Islet of Langerhans (tissue), 1 donor: ENCODE data around the gene KRTAP3-2.

ENCODE experiments used
- FAIRE-seq: peaks from one replicate; lab custom pipeline; 2011; peaks lifted over from hg19 to GRCh38; lab: Jason Lieb, UNC

The KRTAP3-2 gene

GRCh38 chr17:41009936-41010335, 10.2 kb upstream of the KRTAP3-2 start:
- FAIRE-seq: no peak

DNA sequence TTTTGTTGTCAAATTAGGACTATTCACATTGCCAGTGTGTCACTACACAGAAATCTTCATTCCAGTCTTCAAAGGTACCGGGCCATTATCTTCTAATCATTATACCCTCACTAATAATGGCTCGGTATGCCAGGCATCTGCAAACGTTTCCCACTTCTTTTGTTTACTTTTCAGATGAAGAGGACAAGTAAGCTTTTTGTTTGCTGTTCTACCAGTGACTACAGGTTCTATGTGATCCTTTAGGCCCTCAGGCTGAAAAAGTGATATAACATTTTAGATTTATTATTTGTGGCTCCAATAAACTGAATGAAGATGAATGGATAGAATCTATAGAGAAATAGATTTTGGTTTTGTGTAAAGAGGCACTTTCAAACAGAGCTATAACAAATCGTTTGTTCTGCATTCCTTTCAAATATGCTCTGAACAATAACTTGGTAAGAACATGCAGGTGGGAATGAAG, 9.6 kb upstream of the KRTAP3-2 start:
- no peak for FAIRE-seq

GRCh38 chr17:41008811-41009210, 9.1 kb upstream of the KRTAP3-2 start, which contains the start of gene KRTAP3-1:
Gene KRTAP3-1, minus strand, starts transcription at chr17:41009128. Its CDS starts 54 bp downstream, at chr17:41009074.
- no peak for FAIRE-seq

DNA sequence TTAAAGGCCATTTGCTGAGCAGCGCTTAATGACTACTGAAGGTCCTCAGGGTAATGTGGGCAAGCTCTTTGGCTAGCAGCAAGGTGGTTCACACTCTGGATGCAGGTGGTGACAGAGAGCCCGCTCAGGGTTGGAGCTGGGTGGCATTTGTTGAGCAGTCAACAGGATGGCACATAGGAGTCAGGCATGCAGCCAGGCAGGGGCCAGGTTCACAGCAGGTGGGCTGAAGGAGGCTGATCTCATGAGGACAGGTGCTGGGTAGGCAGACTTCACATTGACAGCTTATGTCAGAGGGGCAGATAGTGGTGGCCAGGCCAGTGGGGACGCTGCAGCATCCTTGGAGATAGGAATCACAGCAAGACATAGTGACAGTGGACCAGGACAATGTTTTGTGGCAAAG, 4.7 kb upstream of the KRTAP3-2 start:
- FAIRE-seq: no peak

GRCh38 chr17:41003926-41004325, 4.2 kb upstream of the KRTAP3-2 start:
- no peak for FAIRE-seq

DNA sequence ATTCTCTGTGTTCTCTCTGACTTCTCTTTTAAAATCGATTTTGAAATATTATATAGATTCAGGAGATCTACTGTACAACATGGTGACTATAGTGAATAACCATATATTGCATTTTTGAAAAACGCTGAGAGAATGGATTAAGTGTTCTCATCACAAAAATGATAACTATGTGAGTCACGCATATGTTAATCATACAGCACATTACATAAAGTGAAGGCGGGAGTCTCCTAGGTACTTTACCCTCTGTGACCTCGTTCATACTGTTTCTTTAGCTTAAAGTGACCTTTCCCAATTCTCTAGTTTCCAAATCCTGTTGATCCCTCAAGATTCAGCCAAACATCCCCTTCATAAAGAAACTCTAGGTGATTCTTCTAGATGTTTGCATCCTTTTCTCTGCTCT, 3.1 kb upstream of the KRTAP3-2 start:
- no peak for FAIRE-seq

DNA sequence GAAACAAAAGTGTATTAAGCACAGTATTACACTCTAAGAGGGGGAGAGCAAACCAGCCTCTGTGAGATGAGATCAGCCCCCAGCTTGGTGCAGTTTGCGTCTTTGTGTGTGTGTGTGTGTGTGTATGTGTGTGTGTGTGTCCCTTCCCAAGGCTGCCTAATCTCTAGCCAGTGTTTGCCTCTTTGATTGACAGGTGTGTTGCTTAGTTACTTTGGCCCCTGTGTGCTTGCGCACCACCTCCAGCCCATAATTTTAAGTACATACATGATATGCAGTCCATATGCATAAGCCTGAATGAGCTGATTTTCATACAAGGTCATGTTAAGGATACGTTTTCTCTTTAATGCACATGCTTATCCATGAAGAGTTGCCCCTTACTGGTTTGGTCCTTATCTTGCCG, 2.1 kb upstream of the KRTAP3-2 start:
- no peak for FAIRE-seq

DNA sequence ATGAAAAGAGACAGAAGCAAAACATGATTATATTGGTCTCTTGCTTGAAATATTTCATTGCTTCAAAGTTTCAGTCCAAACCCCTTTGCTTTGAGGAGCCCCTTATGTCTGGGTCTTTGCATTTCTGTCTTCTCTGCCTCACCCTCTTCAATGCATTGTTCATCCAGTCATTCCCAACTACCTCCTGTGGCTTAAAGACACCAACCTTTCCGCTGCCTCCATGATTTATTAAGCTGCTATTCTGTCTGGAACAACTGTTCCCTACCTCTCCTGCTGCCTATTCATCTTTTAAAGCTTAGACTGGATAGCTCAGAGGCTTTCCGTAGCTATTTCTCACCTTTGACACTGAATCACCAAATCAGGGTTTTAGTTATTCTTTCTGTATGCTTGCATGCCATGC, 2.3 kb downstream of the KRTAP3-2 start:
- no peak for FAIRE-seq

- no peak for FAIRE-seq
These were observed 2.9 kb downstream of the KRTAP3-2 start for GRCh38 chr17:40996829-40997228.

DNA sequence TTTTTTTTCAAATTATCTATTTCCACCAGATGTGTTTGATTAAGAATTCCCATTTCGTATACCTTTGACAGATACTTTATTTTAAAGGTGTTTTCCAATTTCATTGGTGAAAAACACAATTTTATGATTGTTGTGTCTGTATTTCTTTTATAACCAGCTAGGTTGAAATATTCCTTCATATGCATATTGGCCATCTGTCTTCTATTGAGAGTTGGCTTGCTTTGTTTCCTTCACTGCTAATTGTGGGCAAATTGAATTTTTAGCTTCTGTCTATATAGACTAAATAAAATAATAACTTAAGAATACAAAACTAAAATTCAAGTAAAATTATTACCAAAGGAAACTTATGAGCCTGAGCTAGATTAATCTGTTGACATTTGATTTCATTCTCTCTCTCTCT, 4.6 kb downstream of the KRTAP3-2 start:
- FAIRE-seq: no peak

DNA sequence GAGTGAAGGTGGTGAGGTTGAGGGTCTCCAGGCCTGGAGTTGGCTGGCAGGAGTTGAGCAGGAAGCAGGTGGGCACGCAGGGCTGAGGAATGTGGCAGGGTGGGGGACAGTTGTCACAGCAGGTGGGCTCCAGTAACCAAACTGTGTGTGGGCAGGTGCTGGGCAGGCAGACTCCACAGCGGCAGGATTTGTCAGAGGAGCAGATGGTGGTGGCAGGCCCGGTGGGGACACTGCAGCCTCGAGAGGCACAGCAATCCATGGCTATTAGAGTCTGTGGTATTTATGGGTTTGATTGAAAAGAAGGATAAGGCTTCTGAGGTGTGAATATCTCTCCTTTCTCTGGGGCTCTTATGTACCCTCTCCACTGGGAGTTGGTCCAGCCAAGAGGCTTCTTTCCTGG, 5.9 kb downstream of the KRTAP3-2 start, which contains the start of gene KRTAP3-3:
KRTAP3-3 (minus strand) TSS at position 326 of the 400 bp plus-strand sequence; CDS start at position 259, 67 bp downstream.
- FAIRE-seq: no peak

GRCh38 chr17:40993084-40993483, 6.6 kb downstream of the KRTAP3-2 start:
- no peak for FAIRE-seq

DNA sequence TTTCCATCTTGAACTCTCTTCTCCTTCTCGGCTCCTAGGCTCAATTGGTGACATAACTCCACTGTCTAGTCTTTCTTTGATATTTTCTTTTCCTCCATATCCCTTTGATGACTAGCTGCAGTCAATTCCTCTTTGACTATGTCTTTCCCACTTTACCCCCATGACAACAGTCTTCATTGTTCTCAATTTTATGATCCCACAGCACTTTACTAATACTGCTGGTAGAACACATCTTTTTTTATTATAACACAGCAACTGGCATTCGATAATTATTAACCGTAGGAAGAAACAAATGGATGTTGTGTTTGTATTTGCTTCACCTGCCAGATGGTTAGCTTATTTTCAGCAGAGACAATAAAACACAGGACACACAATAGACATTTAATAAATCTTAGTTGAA, 7.0 kb downstream of the KRTAP3-2 start:
- no peak for FAIRE-seq

GRCh38 chr17:40986920-40987319, 12.8 kb downstream of the KRTAP3-2 start:
- FAIRE-seq: no peak

GRCh38 chr17:40984226-40984625, 15.5 kb downstream of the KRTAP3-2 start, which contains the start of gene KRT40:
Gene KRT40, minus strand, starts transcription at chr17:40984326. Its CDS starts 53 bp downstream, at chr17:40984273.
- no peak for FAIRE-seq

GRCh38 chr17:40981115-40981514, 18.6 kb downstream of the KRTAP3-2 start:
- no peak for FAIRE-seq

GRCh38 chr17:40980596-40980995, 19.1 kb downstream of the KRTAP3-2 start:
- no peak for FAIRE-seq

DNA sequence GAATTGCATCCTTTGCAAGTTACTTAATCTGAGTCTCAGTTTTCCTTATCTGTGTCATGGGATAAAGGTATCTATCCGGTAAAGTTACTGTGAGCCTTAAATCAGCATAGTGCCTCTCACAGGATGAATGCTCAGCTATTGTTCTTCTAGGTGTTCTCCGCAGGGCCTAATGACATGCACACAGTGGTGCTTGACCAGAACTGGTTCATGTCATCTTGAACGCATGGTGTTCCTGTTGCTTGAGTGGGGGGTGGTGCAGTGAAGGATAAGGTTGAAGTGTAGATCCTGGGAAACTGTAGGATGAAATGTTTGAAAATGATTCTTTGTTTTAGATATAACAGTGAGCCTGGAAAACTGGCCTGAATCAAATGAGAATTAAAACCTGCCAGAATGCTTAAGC, 19.6 kb downstream of the KRTAP3-2 start:
- no peak for FAIRE-seq

- no peak for FAIRE-seq
These were observed 21.0 kb downstream of the KRTAP3-2 start for GRCh38 chr17:40978575-40979151.

DNA sequence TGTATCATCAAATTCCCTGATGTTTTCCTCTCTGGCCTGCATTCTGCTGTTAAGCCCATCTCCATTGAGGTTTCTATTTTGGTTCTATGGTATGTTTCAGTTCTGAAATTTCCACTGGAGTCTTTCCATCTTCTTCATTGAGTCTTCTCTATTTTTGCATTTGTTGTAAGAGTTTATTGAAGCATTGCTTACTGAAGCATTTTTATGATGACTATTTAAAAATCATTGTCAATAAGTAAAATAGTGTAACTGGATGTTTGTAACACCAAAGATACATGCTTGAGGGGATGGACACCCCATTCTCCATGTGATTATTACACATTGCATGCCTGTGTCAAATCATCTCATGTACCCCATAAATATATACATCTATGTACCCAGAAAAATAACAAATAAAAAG, 24.2 kb downstream of the KRTAP3-2 start:
- FAIRE-seq: no peak

- FAIRE-seq: no peak
These were observed 25.3 kb downstream of the KRTAP3-2 start for GRCh38 chr17:40974366-40974765.

DNA sequence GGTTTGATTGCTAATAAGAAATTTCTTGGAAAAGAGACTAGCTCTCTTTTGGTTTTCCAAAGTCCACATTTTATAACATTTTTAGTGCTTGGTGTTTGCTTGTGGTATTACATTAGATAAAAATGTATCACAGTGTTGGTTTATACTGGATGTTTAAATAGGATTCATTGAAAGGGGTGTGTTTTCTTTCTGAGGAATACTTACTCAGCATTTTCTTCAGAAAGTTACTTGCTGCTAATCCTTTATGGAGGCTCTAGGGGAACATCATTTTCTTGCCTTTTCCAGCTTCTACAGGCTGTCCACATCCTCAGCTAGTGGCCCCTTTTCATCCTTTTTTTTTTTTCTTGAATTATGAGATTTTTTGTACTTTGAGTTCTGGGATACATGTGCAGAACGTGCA, 32.1 kb downstream of the KRTAP3-2 start:
- no peak for FAIRE-seq

DNA sequence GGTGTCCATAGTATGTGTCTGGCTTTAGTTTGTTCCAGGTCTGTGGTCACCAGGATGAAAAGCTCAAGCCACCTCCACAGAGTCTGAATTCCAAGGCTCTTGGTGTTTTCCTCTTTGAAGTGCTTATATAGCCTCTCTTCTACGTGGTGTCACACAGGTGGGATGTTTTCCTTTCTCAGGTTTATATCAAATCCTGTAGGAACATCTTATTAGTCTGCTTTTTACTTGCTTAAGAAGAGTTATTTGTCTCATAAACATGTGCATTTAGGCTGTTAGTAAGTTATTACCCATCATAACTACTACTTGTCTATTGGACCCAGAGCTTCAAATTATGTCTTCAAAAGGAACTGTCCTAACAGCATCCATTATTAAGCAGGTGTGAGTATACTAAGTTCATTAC, 32.9 kb downstream of the KRTAP3-2 start, which contains the start of gene KRT39:
KRT39 (minus strand) TSS at position 101 of the 400 bp plus-strand sequence; CDS start at position 9, 92 bp downstream.
- no peak for FAIRE-seq

GRCh38 chr17:40963838-40964237, 35.9 kb downstream of the KRTAP3-2 start:
- FAIRE-seq: no peak
